ENCODE measurements around the gene KLHL29.

- no peak for TF ChIP-seq SP1 (IDR thresholded peaks at IDR 0.05)
- TF ChIP-seq JUND (IDR thresholded peaks at IDR 0.05): no peak
- TF ChIP-seq, protein P1, sequence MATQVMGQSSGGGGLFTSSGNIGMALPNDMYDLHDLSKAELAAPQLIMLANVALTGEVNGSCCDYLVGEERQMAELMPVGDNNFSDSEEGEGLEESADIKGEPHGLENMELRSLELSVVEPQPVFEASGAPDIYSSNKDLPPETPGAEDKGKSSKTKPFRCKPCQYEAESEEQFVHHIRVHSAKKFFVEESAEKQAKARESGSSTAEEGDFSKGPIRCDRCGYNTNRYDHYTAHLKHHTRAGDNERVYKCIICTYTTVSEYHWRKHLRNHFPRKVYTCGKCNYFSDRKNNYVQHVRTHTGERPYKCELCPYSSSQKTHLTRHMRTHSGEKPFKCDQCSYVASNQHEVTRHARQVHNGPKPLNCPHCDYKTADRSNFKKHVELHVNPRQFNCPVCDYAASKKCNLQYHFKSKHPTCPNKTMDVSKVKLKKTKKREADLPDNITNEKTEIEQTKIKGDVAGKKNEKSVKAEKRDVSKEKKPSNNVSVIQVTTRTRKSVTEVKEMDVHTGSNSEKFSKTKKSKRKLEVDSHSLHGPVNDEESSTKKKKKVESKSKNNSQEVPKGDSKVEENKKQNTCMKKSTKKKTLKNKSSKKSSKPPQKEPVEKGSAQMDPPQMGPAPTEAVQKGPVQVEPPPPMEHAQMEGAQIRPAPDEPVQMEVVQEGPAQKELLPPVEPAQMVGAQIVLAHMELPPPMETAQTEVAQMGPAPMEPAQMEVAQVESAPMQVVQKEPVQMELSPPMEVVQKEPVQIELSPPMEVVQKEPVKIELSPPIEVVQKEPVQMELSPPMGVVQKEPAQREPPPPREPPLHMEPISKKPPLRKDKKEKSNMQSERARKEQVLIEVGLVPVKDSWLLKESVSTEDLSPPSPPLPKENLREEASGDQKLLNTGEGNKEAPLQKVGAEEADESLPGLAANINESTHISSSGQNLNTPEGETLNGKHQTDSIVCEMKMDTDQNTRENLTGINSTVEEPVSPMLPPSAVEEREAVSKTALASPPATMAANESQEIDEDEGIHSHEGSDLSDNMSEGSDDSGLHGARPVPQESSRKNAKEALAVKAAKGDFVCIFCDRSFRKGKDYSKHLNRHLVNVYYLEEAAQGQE (IDR thresholded peaks at IDR 0.05): no peak
- TF ChIP-seq, protein P2, sequence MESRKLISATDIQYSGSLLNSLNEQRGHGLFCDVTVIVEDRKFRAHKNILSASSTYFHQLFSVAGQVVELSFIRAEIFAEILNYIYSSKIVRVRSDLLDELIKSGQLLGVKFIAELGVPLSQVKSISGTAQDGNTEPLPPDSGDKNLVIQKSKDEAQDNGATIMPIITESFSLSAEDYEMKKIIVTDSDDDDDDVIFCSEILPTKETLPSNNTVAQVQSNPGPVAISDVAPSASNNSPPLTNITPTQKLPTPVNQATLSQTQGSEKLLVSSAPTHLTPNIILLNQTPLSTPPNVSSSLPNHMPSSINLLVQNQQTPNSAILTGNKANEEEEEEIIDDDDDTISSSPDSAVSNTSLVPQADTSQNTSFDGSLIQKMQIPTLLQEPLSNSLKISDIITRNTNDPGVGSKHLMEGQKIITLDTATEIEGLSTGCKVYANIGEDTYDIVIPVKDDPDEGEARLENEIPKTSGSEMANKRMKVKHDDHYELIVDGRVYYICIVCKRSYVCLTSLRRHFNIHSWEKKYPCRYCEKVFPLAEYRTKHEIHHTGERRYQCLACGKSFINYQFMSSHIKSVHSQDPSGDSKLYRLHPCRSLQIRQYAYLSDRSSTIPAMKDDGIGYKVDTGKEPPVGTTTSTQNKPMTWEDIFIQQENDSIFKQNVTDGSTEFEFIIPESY (IDR thresholded peaks at IDR 0.05): no peak
- TF ChIP-seq, protein P3, sequence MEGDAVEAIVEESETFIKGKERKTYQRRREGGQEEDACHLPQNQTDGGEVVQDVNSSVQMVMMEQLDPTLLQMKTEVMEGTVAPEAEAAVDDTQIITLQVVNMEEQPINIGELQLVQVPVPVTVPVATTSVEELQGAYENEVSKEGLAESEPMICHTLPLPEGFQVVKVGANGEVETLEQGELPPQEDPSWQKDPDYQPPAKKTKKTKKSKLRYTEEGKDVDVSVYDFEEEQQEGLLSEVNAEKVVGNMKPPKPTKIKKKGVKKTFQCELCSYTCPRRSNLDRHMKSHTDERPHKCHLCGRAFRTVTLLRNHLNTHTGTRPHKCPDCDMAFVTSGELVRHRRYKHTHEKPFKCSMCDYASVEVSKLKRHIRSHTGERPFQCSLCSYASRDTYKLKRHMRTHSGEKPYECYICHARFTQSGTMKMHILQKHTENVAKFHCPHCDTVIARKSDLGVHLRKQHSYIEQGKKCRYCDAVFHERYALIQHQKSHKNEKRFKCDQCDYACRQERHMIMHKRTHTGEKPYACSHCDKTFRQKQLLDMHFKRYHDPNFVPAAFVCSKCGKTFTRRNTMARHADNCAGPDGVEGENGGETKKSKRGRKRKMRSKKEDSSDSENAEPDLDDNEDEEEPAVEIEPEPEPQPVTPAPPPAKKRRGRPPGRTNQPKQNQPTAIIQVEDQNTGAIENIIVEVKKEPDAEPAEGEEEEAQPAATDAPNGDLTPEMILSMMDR (IDR thresholded peaks at IDR 0.05; ENCODE audit: low read depth, low read length, missing input control): no peak
- TF ChIP-seq, protein P4, sequence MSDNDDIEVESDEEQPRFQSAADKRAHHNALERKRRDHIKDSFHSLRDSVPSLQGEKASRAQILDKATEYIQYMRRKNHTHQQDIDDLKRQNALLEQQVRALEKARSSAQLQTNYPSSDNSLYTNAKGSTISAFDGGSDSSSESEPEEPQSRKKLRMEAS (IDR thresholded peaks at IDR 0.05): no peak
- TF ChIP-seq TAF1 (conservative IDR thresholded peaks at IDR 0.05): no peak
Observed at GRCh38 chr2:23601301-23601965, 216.5 kb downstream of the KLHL29 start.

Data from liver (tissue), 3 donors.